Breast epithelium (tissue), 3 donors: ENCODE measurements around the gene MEST.

Experiments used
- POLR2A ChIP-seq: fragments of 450-650 bp; IDR thresholded peaks from one replicate; pipeline ENCODE4 v1.6.1; 2016; ENCODE audit warnings: antibody characterized with exemption, mild to moderate bottlenecking, moderate library complexity
- TF ChIP-seq, protein P1 (sequence below), 3 donors: fragments of 450-650 bp; IDR thresholded peaks; one replicate each; pipeline ENCODE4 v1.5.1; 2016 to 2017; ENCODE audit warnings: antibody characterized with exemption in 3 of 3, mild to moderate bottlenecking in 3 of 3, moderate library complexity in 3 of 3

GRCh38 chr7:130554481-130554880 is 62.6 kb downstream of the MEST start:
- TF ChIP-seq, protein P1, sequence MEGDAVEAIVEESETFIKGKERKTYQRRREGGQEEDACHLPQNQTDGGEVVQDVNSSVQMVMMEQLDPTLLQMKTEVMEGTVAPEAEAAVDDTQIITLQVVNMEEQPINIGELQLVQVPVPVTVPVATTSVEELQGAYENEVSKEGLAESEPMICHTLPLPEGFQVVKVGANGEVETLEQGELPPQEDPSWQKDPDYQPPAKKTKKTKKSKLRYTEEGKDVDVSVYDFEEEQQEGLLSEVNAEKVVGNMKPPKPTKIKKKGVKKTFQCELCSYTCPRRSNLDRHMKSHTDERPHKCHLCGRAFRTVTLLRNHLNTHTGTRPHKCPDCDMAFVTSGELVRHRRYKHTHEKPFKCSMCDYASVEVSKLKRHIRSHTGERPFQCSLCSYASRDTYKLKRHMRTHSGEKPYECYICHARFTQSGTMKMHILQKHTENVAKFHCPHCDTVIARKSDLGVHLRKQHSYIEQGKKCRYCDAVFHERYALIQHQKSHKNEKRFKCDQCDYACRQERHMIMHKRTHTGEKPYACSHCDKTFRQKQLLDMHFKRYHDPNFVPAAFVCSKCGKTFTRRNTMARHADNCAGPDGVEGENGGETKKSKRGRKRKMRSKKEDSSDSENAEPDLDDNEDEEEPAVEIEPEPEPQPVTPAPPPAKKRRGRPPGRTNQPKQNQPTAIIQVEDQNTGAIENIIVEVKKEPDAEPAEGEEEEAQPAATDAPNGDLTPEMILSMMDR (IDR thresholded peaks at IDR 0.05): no peak
- no peak for TF ChIP-seq POLR2A
